H9 (cell line): ENCODE data around the gene KDM4C. TPM values are rescaled to one million over a fixed set of nuclear protein-coding genes. Genes with fewer than 3 reads are reported as not detected.

Experiments used
- DNase-seq: peaks from one replicate; pipeline ENCODE4 v3.0.0-alpha.2; 2017
- H2AFZ ChIP-seq: one replicate; pipeline ENCODE4 v1.6.1; 2013; ENCODE audit warnings: mild to moderate bottlenecking, low read length, control low read depth, moderate library complexity
- H2AK5ac ChIP-seq: 2 replicates; pipeline ENCODE4 v1.6.1; 2013; ENCODE audit warnings: low read length, control low read depth, mixed read lengths; ENCODE audit not compliant: insufficient read length
- H2BK120ac ChIP-seq: one replicate; pipeline ENCODE4 v1.6.1; 2013; ENCODE audit warnings: low read depth, mild to moderate bottlenecking, low read length, control low read depth, inconsistent platforms; ENCODE audit not compliant: poor library complexity, severe bottlenecking
- H2BK12ac ChIP-seq: 2 replicates; pipeline ENCODE4 v1.6.1; 2013; ENCODE audit warnings: low read length, control low read depth, mixed read lengths, low read depth; ENCODE audit not compliant: insufficient read length
- H2BK15ac ChIP-seq: 2 replicates; pipeline ENCODE4 v1.6.1; 2013; ENCODE audit warnings: low read depth, low read length, control low read depth
- H2BK20ac ChIP-seq: one replicate; pipeline ENCODE4 v1.6.1; 2013; ENCODE audit warnings: low read depth, mild to moderate bottlenecking, low read length, control low read depth, inconsistent platforms; ENCODE audit not compliant: poor library complexity, severe bottlenecking
- H2BK5ac ChIP-seq: 2 replicates; pipeline ENCODE4 v1.6.1; 2013; ENCODE audit warnings: low read length, control low read depth, mixed read lengths; ENCODE audit not compliant: insufficient read length
- H3K14ac ChIP-seq: 2 replicates; pipeline ENCODE4 v1.6.1; 2013; ENCODE audit warnings: low read length, control low read depth; ENCODE audit not compliant: insufficient read depth
- H3K18ac ChIP-seq: 2 replicates; pipeline ENCODE4 v1.6.1; 2013; ENCODE audit warnings: low read depth, mild to moderate bottlenecking, mixed read lengths, low read length, control low read depth; ENCODE audit not compliant: insufficient read length
- H3K23ac ChIP-seq: 2 replicates; pipeline ENCODE4 v1.6.1; 2013; ENCODE audit warnings: low read length, control low read depth, mixed read lengths, low read depth; ENCODE audit not compliant: insufficient read length
- H3K23me2 ChIP-seq: 2 replicates; pipeline ENCODE4 v1.6.1; 2013; ENCODE audit warnings: low read depth, mild to moderate bottlenecking, mixed read lengths, low read length, control low read depth; ENCODE audit not compliant: insufficient read length, poor library complexity, severe bottlenecking
- H3K27ac ChIP-seq: 2 replicates; pipeline ENCODE4 v1.5.1; 2013; ENCODE audit warnings: low read length, control low read depth, mixed read lengths, low read depth; ENCODE audit not compliant: insufficient read length
- H3K27me3 ChIP-seq: 2 replicates; pipeline ENCODE4 v1.6.1; 2013; ENCODE audit warnings: low read length, control low read depth, inconsistent platforms; ENCODE audit not compliant: insufficient read depth
- H3K4ac ChIP-seq: 2 replicates; pipeline ENCODE4 v1.6.1; 2013; ENCODE audit warnings: low read depth, mild to moderate bottlenecking, control low read depth, inconsistent platforms, low read length, moderate library complexity
- H3K4me1 ChIP-seq: 2 replicates; pipeline ENCODE4 v1.6.1; 2013; ENCODE audit warnings: low read length, control low read depth, inconsistent platforms; ENCODE audit not compliant: insufficient read depth
- H3K4me2 ChIP-seq: 2 replicates; pipeline ENCODE4 v1.6.1; 2013; ENCODE audit warnings: low read length, control low read depth, mixed read lengths; ENCODE audit not compliant: insufficient read length, insufficient read depth
- H3K56ac ChIP-seq: 2 replicates; pipeline ENCODE4 v1.6.1; 2013; ENCODE audit warnings: low read depth, mild to moderate bottlenecking, mixed read lengths, low read length, control low read depth; ENCODE audit not compliant: insufficient read length
- H3K79me1 ChIP-seq: 2 replicates; pipeline ENCODE4 v1.6.1; 2013; ENCODE audit warnings: low read depth, mild to moderate bottlenecking, moderate library complexity, low read length, control low read depth, inconsistent platforms; ENCODE audit not compliant: insufficient read depth, poor library complexity, severe bottlenecking
- H3K79me2 ChIP-seq: 2 replicates; pipeline ENCODE4 v1.6.1; 2013; ENCODE audit warnings: low read length, control low read depth, inconsistent platforms; ENCODE audit not compliant: insufficient read depth
- H3K9ac ChIP-seq: 2 replicates; pipeline ENCODE4 v1.6.1; 2013; ENCODE audit warnings: low read length, control low read depth, mixed read lengths; ENCODE audit not compliant: insufficient read length; ENCODE audit errors: extremely low read depth
- H3K9me3 ChIP-seq: one replicate; pipeline ENCODE4 v1.6.1; 2013; ENCODE audit warnings: low read depth, low read length, inconsistent platforms; ENCODE audit not compliant: control insufficient read depth
- H3T11ph ChIP-seq: one replicate; pipeline ENCODE4 v1.6.1; 2013; ENCODE audit warnings: mild to moderate bottlenecking, low read length, control low read depth, inconsistent platforms
- H4K20me1 ChIP-seq: one replicate; pipeline ENCODE4 v1.6.1; 2013; ENCODE audit not compliant: control insufficient read depth, insufficient read length, insufficient read depth
- H4K5ac ChIP-seq: 2 replicates; pipeline ENCODE4 v1.6.1; 2013; ENCODE audit warnings: low read depth, mild to moderate bottlenecking, mixed read lengths, low read length, control low read depth; ENCODE audit not compliant: insufficient read length
- H4K8ac ChIP-seq: replicated peaks from 2 replicates; pipeline ENCODE4 v1.6.1; 2013; ENCODE audit warnings: low read length, control low read depth, mixed read lengths, low read depth; ENCODE audit not compliant: insufficient read length
- H4K91ac ChIP-seq: 2 replicates; pipeline ENCODE4 v1.6.1; 2013; ENCODE audit warnings: low read depth, mild to moderate bottlenecking, moderate library complexity, mixed read lengths, low read length, control low read depth; ENCODE audit not compliant: insufficient read length
- H3K27ac Mint-ChIP-seq, 3 experiments: 2 replicates in 2 of 3; 3 replicates in 1 of 3; pipeline ENCODE4 v1.8.0; 2020 to 2021; ENCODE audit warnings: mixed read lengths in 3 of 3, mild to moderate bottlenecking in 1 of 3, moderate library complexity in 1 of 3
- H3K27me3 Mint-ChIP-seq: 2 replicates; pipeline ENCODE4 v1.8.0; 2021; ENCODE audit warnings: low read depth, mild to moderate bottlenecking, moderate library complexity, mixed read lengths
- H3K36me3 Mint-ChIP-seq, 3 experiments: 2 replicates in 2 of 3; 3 replicates in 1 of 3; pipeline ENCODE4 v1.8.0; 2020 to 2021; ENCODE audit warnings: low read depth in 3 of 3, mixed read lengths in 3 of 3; ENCODE audit not compliant: insufficient read depth in 1 of 3
- H3K4me1 Mint-ChIP-seq, 2 experiments: 2 replicates each; pipeline ENCODE4 v1.8.0; 2020; ENCODE audit warnings: mixed read lengths in 2 of 2
- H3K4me3 Mint-ChIP-seq, 2 experiments: 2 replicates in 1 of 2; 3 replicates in 1 of 2; pipeline ENCODE4 v1.8.0; 2020 to 2021; ENCODE audit warnings: mild to moderate bottlenecking in 2 of 2, mixed read lengths in 2 of 2, moderate library complexity in 1 of 2
- H3K9me3 Mint-ChIP-seq, 2 experiments: 2 replicates in 1 of 2; 3 replicates in 1 of 2; pipeline ENCODE4 v1.8.0; 2020; ENCODE audit warnings: mild to moderate bottlenecking in 2 of 2, mixed read lengths in 2 of 2, moderate library complexity in 1 of 2
- WGBS: extraction: QIAGEN DNeasy Blood & Tissue Kit; methylation state at CpG from one replicate; pipeline ENCODE4 v1.1.7; 2013; ENCODE audit warnings: missing lambda C conversion rate, low lambda C conversion rate, mixed read lengths; ENCODE audit not compliant: insufficient read length; ENCODE audit errors: extremely low coverage; 5-methylcytosine and 5-hydroxymethylcytosine counted together
- total RNA-seq: library from RNA; stranded (reverse); gene quantifications from 2 replicates; pipeline ENCODE4 v1.2.1, GENCODE V29; 2021
- TF ChIP-seq, protein P1 (sequence below): fragments of 200-600 bp; sonication (generic); conservative IDR thresholded peaks from 3 replicates; pipeline ENCODE4 v1.8.0; 2021; ENCODE audit warnings: antibody characterized with exemption, mild to moderate bottlenecking

The KDM4C gene
- total RNA-seq, 1 experiment from 2014 or later: 24.0 TPM

- DNase-seq: no peak
Measured at GRCh38 chr9:6968271-6968670, 210.5 kb downstream of the KDM4C start.

More at GRCh38 chr9:6968271-6968670, 210.5 kb downstream of the KDM4C start:
- no peak overlapping the region for H3K23ac ChIP-seq
- no peak overlapping the region for H2AFZ ChIP-seq
- H3K56ac ChIP-seq: no peak overlapping the region
- no peak overlapping the region for H3T11ph ChIP-seq
- no peak overlapping the region for H2BK5ac ChIP-seq
- no peak overlapping the region for H3K18ac ChIP-seq
- H4K91ac ChIP-seq: no peak overlapping the region
- no peak overlapping the region for H3K9ac ChIP-seq
- no peak overlapping the region for H2BK20ac ChIP-seq
- H3K27ac ChIP-seq: no peak overlapping the region
- no peaks in the 10 kb centered on the region for H3K79me1 ChIP-seq
- no peaks in the 10 kb centered on the region for H3K4me1 ChIP-seq
- Mint-ChIP-seq H3K4me1 (no peaks in the 10 kb centered on the region), H3K36me3 (no peaks in the 10 kb centered on the region), H3K4me3 (no peak overlapping the region), H3K27ac (no peak overlapping the region), H3K27me3 (no peaks in the 10 kb centered on the region), H3K9me3 (no peaks in the 10 kb centered on the region)
- no peaks in the 10 kb centered on the region for H3K9me3 ChIP-seq
- no peak overlapping the region for H2AK5ac ChIP-seq
- no peak overlapping the region for H4K5ac ChIP-seq
- H2BK15ac ChIP-seq: no peak overlapping the region
- no peaks in the 10 kb centered on the region for H3K79me2 ChIP-seq
- H3K4me2 ChIP-seq: no peak overlapping the region
- H3K27me3 ChIP-seq: no peaks in the 10 kb centered on the region
- no peak overlapping the region for H4K8ac ChIP-seq
- no peak overlapping the region for H3K4ac ChIP-seq
- no peaks in the 10 kb centered on the region for H3K23me2 ChIP-seq
- TF ChIP-seq, protein P1, sequence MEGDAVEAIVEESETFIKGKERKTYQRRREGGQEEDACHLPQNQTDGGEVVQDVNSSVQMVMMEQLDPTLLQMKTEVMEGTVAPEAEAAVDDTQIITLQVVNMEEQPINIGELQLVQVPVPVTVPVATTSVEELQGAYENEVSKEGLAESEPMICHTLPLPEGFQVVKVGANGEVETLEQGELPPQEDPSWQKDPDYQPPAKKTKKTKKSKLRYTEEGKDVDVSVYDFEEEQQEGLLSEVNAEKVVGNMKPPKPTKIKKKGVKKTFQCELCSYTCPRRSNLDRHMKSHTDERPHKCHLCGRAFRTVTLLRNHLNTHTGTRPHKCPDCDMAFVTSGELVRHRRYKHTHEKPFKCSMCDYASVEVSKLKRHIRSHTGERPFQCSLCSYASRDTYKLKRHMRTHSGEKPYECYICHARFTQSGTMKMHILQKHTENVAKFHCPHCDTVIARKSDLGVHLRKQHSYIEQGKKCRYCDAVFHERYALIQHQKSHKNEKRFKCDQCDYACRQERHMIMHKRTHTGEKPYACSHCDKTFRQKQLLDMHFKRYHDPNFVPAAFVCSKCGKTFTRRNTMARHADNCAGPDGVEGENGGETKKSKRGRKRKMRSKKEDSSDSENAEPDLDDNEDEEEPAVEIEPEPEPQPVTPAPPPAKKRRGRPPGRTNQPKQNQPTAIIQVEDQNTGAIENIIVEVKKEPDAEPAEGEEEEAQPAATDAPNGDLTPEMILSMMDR: no peak
- no CpG with 5 or more reads among the region's 3 CpGs for whole genome bisulfite sequencing
- H4K20me1 ChIP-seq: no peaks in the 10 kb centered on the region
- no peak overlapping the region for H2BK120ac ChIP-seq
- H2BK12ac ChIP-seq: no peak overlapping the region
- H3K14ac ChIP-seq: no peak overlapping the region
